IPS DF 4.7 (cell line): ENCODE data around the gene ARL2BP.

ENCODE experiments used
- DNase-seq: peaks from one replicate; pipeline ENCODE4 v3.0.0-alpha.2; 2013; ENCODE audit warnings: low spot score; ENCODE audit errors: extremely low read depth

Gene ARL2BP

GRCh38 chr16:57282510-57283213, 37.6 kb downstream of the ARL2BP start:
- DNase-seq = no peak

- no peak for DNase-seq
Observed at GRCh38 chr16:57283214-57283958, 38.3 kb downstream of the ARL2BP start.

GRCh38 chr16:57283959-57284208, 38.8 kb downstream of the ARL2BP start:
- no peak for DNase-seq

GRCh38 chr16:57284209-57284951, 39.3 kb downstream of the ARL2BP start, which contains the start of gene PLLP:
TSS of gene PLLP (minus strand) at chr16:57284672. CDS start at chr16:57284540, 132 bp downstream.
- no peak for DNase-seq

GRCh38 chr16:57284952-57285363, 39.9 kb downstream of the ARL2BP start:
- no peak for DNase-seq

GRCh38 chr16:57285379-57285778, 40.3 kb downstream of the ARL2BP start:
- no peak for DNase-seq

- no peak for DNase-seq
Observed at GRCh38 chr16:57289391-57290257, 44.6 kb downstream of the ARL2BP start.

- DNase-seq = no peak
Observed at GRCh38 chr16:57297856-57298255, 52.8 kb downstream of the ARL2BP start.

GRCh38 chr16:57299009-57299718, 54.1 kb downstream of the ARL2BP start:
- DNase-seq = no peak

- peak; percentile 90 for DNase-seq
Observed at GRCh38 chr16:57299719-57300386, 54.8 kb downstream of the ARL2BP start.

- peak; percentile 92 for DNase-seq
Observed at GRCh38 chr16:57300387-57301125, 55.5 kb downstream of the ARL2BP start.

GRCh38 chr16:57301126-57301817, 56.2 kb downstream of the ARL2BP start:
- no peak for DNase-seq
